Measurements from ENCODE around the gene NIBAN1. TPM values are rescaled to one million over a fixed set of nuclear protein-coding genes. Genes with fewer than 3 reads are reported as not detected.

Gene NIBAN1
- total and polyA plus RNA-seq, 9 of the 15 experiments (the other 6 are each of a cell fraction or from before 2014, with no cell fraction given): 1.5 to 26.6 (median 16.2) TPM

DNA sequence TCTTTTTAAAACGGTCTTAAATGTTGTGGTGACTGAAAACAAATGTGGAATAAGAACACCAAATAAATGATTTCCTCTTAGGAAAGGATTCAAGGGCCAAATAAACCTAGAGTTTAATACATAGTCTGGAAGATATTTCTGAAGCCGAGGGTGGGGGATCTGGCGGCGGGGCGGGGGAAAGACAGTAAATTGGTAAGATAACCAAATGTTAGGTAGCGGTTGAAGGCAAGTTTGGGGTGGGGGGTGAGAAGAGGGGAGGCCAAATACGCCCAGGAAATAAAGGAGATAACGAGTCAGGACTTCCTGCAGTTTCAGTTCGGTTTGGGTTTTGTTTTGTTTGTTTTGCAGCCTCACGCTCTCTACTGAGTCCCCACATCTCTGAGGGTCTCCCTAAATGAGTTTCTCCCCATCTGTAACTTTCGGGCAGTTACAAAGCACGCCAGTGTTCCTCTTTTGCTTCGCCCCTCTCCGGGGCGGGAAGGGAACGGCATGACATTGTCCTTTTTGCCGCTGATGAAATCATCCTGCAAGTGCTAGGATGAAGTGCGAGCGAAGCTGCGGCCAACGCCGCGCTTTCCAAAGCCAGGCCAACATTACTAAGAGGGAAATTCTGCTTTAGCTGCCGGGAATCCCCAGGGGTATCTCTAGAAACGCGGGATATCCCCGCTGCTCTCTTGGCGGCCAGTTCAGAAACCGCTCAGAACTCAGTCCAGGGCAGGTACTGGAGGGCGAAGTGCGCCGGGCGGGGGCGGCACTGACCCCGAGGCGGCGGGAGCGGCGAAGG, 844 bp downstream of the NIBAN1 start (continued):
- TF ChIP-seq, protein P1, sequence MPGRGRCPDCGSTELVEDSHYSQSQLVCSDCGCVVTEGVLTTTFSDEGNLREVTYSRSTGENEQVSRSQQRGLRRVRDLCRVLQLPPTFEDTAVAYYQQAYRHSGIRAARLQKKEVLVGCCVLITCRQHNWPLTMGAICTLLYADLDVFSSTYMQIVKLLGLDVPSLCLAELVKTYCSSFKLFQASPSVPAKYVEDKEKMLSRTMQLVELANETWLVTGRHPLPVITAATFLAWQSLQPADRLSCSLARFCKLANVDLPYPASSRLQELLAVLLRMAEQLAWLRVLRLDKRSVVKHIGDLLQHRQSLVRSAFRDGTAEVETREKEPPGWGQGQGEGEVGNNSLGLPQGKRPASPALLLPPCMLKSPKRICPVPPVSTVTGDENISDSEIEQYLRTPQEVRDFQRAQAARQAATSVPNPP (IDR thresholded peaks at IDR 0.05; ENCODE audit: borderline replicate concordance, insufficient read depth, insufficient read length): no peak
- no peak for TF ChIP-seq CTCFL (IDR thresholded peaks at IDR 0.05; ENCODE audit: borderline replicate concordance, insufficient read depth, low read depth, low read length, poor library complexity, severe bottlenecking)
- TF ChIP-seq JUNB (CRISPR knock-in tag; conservative IDR thresholded peaks at IDR 0.05): no peak
- TF ChIP-seq TCF3 (CRISPR knock-in tag; IDR thresholded peaks at IDR 0.05): peak; percentile 34; the same call in 1 of the 2 replicates
- peak; percentile 50 for TF ChIP-seq SMAD1 (IDR thresholded peaks at IDR 0.05; ENCODE audit: low read depth, low read length, partially characterized antibody)
- no peak for TF ChIP-seq MED1 (CRISPR knock-in tag; IDR thresholded peaks at IDR 0.05; ENCODE audit: borderline replicate concordance)
- TF ChIP-seq MEF2D (tag; conservative IDR thresholded peaks at IDR 0.05; ENCODE audit: low read depth): no peak
- TF ChIP-seq, protein P2, sequence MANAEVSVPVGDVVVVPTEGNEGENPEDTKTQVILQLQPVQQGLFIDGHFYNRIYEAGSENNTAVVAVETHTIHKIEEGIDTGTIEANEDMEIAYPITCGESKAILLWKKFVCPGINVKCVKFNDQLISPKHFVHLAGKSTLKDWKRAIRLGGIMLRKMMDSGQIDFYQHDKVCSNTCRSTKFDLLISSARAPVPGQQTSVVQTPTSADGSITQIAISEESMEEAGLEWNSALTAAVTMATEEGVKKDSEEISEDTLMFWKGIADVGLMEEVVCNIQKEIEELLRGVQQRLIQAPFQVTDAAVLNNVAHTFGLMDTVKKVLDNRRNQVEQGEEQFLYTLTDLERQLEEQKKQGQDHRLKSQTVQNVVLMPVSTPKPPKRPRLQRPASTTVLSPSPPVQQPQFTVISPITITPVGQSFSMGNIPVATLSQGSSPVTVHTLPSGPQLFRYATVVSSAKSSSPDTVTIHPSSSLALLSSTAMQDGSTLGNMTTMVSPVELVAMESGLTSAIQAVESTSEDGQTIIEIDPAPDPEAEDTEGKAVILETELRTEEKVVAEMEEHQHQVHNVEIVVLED (CRISPR knock-in tag; IDR thresholded peaks at IDR 0.05): no peak
- TF ChIP-seq NCOR1 (IDR thresholded peaks at IDR 0.05): no peak; the same call in 1 of the 2 replicates
- no peak for TF ChIP-seq CCAR2 (IDR thresholded peaks at IDR 0.05; ENCODE audit: low read depth, low read length)
- TF ChIP-seq, protein P3, sequence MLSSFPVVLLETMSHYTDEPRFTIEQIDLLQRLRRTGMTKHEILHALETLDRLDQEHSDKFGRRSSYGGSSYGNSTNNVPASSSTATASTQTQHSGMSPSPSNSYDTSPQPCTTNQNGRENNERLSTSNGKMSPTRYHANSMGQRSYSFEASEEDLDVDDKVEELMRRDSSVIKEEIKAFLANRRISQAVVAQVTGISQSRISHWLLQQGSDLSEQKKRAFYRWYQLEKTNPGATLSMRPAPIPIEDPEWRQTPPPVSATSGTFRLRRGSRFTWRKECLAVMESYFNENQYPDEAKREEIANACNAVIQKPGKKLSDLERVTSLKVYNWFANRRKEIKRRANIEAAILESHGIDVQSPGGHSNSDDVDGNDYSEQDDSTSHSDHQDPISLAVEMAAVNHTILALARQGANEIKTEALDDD (IDR thresholded peaks at IDR 0.05): peak; percentile 54
- TF ChIP-seq MBD1 (CRISPR knock-in tag; IDR thresholded peaks at IDR 0.05): no peak
- TF ChIP-seq, protein P4, sequence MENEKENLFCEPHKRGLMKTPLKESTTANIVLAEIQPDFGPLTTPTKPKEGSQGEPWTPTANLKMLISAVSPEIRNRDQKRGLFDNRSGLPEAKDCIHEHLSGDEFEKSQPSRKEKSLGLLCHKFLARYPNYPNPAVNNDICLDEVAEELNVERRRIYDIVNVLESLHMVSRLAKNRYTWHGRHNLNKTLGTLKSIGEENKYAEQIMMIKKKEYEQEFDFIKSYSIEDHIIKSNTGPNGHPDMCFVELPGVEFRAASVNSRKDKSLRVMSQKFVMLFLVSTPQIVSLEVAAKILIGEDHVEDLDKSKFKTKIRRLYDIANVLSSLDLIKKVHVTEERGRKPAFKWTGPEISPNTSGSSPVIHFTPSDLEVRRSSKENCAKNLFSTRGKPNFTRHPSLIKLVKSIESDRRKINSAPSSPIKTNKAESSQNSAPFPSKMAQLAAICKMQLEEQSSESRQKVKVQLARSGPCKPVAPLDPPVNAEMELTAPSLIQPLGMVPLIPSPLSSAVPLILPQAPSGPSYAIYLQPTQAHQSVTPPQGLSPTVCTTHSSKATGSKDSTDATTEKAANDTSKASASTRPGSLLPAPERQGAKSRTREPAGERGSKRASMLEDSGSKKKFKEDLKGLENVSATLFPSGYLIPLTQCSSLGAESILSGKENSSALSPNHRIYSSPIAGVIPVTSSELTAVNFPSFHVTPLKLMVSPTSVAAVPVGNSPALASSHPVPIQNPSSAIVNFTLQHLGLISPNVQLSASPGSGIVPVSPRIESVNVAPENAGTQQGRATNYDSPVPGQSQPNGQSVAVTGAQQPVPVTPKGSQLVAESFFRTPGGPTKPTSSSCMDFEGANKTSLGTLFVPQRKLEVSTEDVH (IDR thresholded peaks at IDR 0.05; ENCODE audit: low read depth, partially characterized antibody): peak; percentile 63
- TF ChIP-seq ZNF780A (CRISPR knock-in tag; IDR thresholded peaks at IDR 0.05): no peak
- TF ChIP-seq SMAD3 (CRISPR knock-in tag; conservative IDR thresholded peaks at IDR 0.05): no peak
- TF ChIP-seq ZNF668 (CRISPR knock-in tag; IDR thresholded peaks at IDR 0.05): no peak

Measured in K562 (cell line).